Neural progenitor cell (in vitro differentiated cells): ENCODE data around the gene NUP93.

Experiments
- CTCF ChIP-seq: fragments of 200-600 bp; sonication (generic); IDR thresholded peaks from 2 replicates; pipeline ENCODE4 v1.5.1; 2017; ENCODE audit warnings: antibody characterized with exemption, mild to moderate bottlenecking
- EZH2 ChIP-seq: fragments of 200-600 bp; sonication (generic); IDR thresholded peaks from 2 replicates; pipeline ENCODE4 v1.6.1; 2017; ENCODE audit warnings: antibody characterized with exemption, mild to moderate bottlenecking, moderate library complexity

GRCh38 chr16:56800355-56800754 is 70.4 kb downstream of the NUP93 start:
- TF ChIP-seq CTCF (no peak), EZH2 (no peak)
